ENCODE results near the gene ATAD2B.

The ATAD2B gene

GRCh38 chr2:23838581-23838980, 88.3 kb downstream of the ATAD2B start:
- Mint-ChIP-seq H3K36me3 (ENCODE audit: low read depth) (peaks cover 22% of the 10 kb centered on the region), H3K4me3 (no peak overlapping the region), H3K27me3 (ENCODE audit: low read depth) (no peaks in the 10 kb centered on the region), H3K27ac (no peak overlapping the region), H3K9me3 (peaks cover 4% of the 10 kb centered on the region), H3K4me1 (ENCODE audit: low read depth) (peaks cover 2% of the 10 kb centered on the region)
- no peak for DNase-seq (ENCODE audit: low spot score)

- DNase-seq (ENCODE audit: low spot score): no peak
- H3K4me1 Mint-ChIP-seq (ENCODE audit: low read depth): no peaks in the 10 kb centered on the region
- no peaks in the 10 kb centered on the region for H3K27me3 Mint-ChIP-seq (ENCODE audit: low read depth)
- no peak overlapping the region for H3K4me3 Mint-ChIP-seq
- peaks cover 16% of the 10 kb centered on the region for H3K36me3 Mint-ChIP-seq (ENCODE audit: low read depth)
- H3K27ac Mint-ChIP-seq: no peak overlapping the region
- peaks cover 4% of the 10 kb centered on the region for H3K9me3 Mint-ChIP-seq
These were observed 89.1 kb downstream of the ATAD2B start for GRCh38 chr2:23837871-23838270.

GRCh38 chr2:23836971-23837565, 89.9 kb downstream of the ATAD2B start:
- Mint-ChIP-seq H3K4me3 (no peak overlapping the region), H3K27me3 (ENCODE audit: low read depth) (no peaks in the 10 kb centered on the region), H3K36me3 (ENCODE audit: low read depth) (peaks cover 14% of the 10 kb centered on the region), H3K9me3 (peaks cover 4% of the 10 kb centered on the region), H3K27ac (no peak overlapping the region), H3K4me1 (ENCODE audit: low read depth) (no peaks in the 10 kb centered on the region)
- no peak for DNase-seq (ENCODE audit: low spot score)

- no peak for DNase-seq (ENCODE audit: low spot score)
- H3K27me3 Mint-ChIP-seq (ENCODE audit: low read depth): no peaks in the 10 kb centered on the region
- H3K27ac Mint-ChIP-seq: no peak overlapping the region
- no peak overlapping the region for H3K4me3 Mint-ChIP-seq
- H3K36me3 Mint-ChIP-seq (ENCODE audit: low read depth): peaks cover 12% of the 10 kb centered on the region
- peaks cover 4% of the 10 kb centered on the region for H3K9me3 Mint-ChIP-seq
- H3K4me1 Mint-ChIP-seq (ENCODE audit: low read depth): no peaks in the 10 kb centered on the region
These were observed 90.4 kb downstream of the ATAD2B start for GRCh38 chr2:23836505-23836904.

- Mint-ChIP-seq H3K27ac (no peak overlapping the region), H3K27me3 (ENCODE audit: low read depth) (no peaks in the 10 kb centered on the region), H3K4me1 (ENCODE audit: low read depth) (no peaks in the 10 kb centered on the region), H3K9me3 (peaks cover 4% of the 10 kb centered on the region), H3K4me3 (no peak overlapping the region), H3K36me3 (ENCODE audit: low read depth) (peaks cover 12% of the 10 kb centered on the region)
- DNase-seq (ENCODE audit: low spot score): no peak
These were observed 90.9 kb downstream of the ATAD2B start for GRCh38 chr2:23835988-23836387.

GRCh38 chr2:23835423-23835822, 91.5 kb downstream of the ATAD2B start:
- Mint-ChIP-seq H3K27ac (no peak overlapping the region), H3K4me3 (no peak overlapping the region), H3K9me3 (peaks cover 4% of the 10 kb centered on the region), H3K27me3 (ENCODE audit: low read depth) (no peaks in the 10 kb centered on the region), H3K4me1 (ENCODE audit: low read depth) (no peaks in the 10 kb centered on the region), H3K36me3 (ENCODE audit: low read depth) (peaks cover 9% of the 10 kb centered on the region)
- no peak for DNase-seq (ENCODE audit: low spot score)

- peaks cover 3% of the 10 kb centered on the region for H3K36me3 Mint-ChIP-seq (ENCODE audit: low read depth)
These were observed 97.9 kb downstream of the ATAD2B start for GRCh38 chr2:23828986-23829385.

GRCh38 chr2:23828256-23828980, 98.5 kb downstream of the ATAD2B start:
- Mint-ChIP-seq H3K36me3 (ENCODE audit: low read depth) (peaks cover 3% of the 10 kb centered on the region), H3K27me3 (ENCODE audit: low read depth) (no peaks in the 10 kb centered on the region), H3K27ac (no peak overlapping the region), H3K4me1 (ENCODE audit: low read depth) (peaks cover 6% of the 10 kb centered on the region), H3K9me3 (no peaks in the 10 kb centered on the region), H3K4me3 (no peak overlapping the region)
- no peak for DNase-seq (ENCODE audit: low spot score)

More at GRCh38 chr2:23828986-23829385, 97.9 kb downstream of the ATAD2B start:
- H3K4me3 Mint-ChIP-seq: no peak overlapping the region
- DNase-seq (ENCODE audit: low spot score): no peak
- H3K27me3 Mint-ChIP-seq (ENCODE audit: low read depth): no peaks in the 10 kb centered on the region
- H3K9me3 Mint-ChIP-seq: no peaks in the 10 kb centered on the region
- no peak overlapping the region for H3K27ac Mint-ChIP-seq
- peaks cover 6% of the 10 kb centered on the region for H3K4me1 Mint-ChIP-seq (ENCODE audit: low read depth)

- Mint-ChIP-seq H3K27me3 (ENCODE audit: low read depth) (no peaks in the 10 kb centered on the region), H3K4me1 (ENCODE audit: low read depth) (peaks cover 6% of the 10 kb centered on the region), H3K4me3 (no peak overlapping the region), H3K36me3 (ENCODE audit: low read depth) (peaks cover 3% of the 10 kb centered on the region), H3K9me3 (no peaks in the 10 kb centered on the region), H3K27ac (no peak overlapping the region)
- no peak for DNase-seq (ENCODE audit: low spot score)
These were observed 99.6 kb downstream of the ATAD2B start for GRCh38 chr2:23827287-23827686.

- Mint-ChIP-seq H3K36me3 (ENCODE audit: low read depth) (peaks cover 3% of the 10 kb centered on the region), H3K4me3 (no peak overlapping the region), H3K4me1 (ENCODE audit: low read depth) (peaks cover 6% of the 10 kb centered on the region), H3K27ac (no peak overlapping the region), H3K9me3 (no peaks in the 10 kb centered on the region), H3K27me3 (ENCODE audit: low read depth) (no peaks in the 10 kb centered on the region)
- no peak for DNase-seq (ENCODE audit: low spot score)
These were observed 100.2 kb downstream of the ATAD2B start for GRCh38 chr2:23826771-23827170.

- Mint-ChIP-seq H3K4me1 (ENCODE audit: low read depth) (peaks cover 6% of the 10 kb centered on the region), H3K27ac (no peak overlapping the region), H3K27me3 (ENCODE audit: low read depth) (no peaks in the 10 kb centered on the region), H3K4me3 (no peak overlapping the region), H3K36me3 (ENCODE audit: low read depth) (peaks cover 3% of the 10 kb centered on the region), H3K9me3 (no peaks in the 10 kb centered on the region)
- DNase-seq (ENCODE audit: low spot score): no peak
These were observed 100.9 kb downstream of the ATAD2B start for GRCh38 chr2:23826040-23826439.

- no peak overlapping the region for H3K27ac Mint-ChIP-seq
- peaks cover 3% of the 10 kb centered on the region for H3K36me3 Mint-ChIP-seq (ENCODE audit: low read depth)
- peaks cover 6% of the 10 kb centered on the region for H3K4me1 Mint-ChIP-seq (ENCODE audit: low read depth)
- H3K27me3 Mint-ChIP-seq (ENCODE audit: low read depth): no peaks in the 10 kb centered on the region
- H3K9me3 Mint-ChIP-seq: no peaks in the 10 kb centered on the region
- no peak for DNase-seq (ENCODE audit: low spot score)
- no peak overlapping the region for H3K4me3 Mint-ChIP-seq
These were observed 102.1 kb downstream of the ATAD2B start for GRCh38 chr2:23824777-23825212.

- no peaks in the 10 kb centered on the region for H3K27me3 Mint-ChIP-seq (ENCODE audit: low read depth)
- H3K9me3 Mint-ChIP-seq: no peaks in the 10 kb centered on the region
- H3K36me3 Mint-ChIP-seq (ENCODE audit: low read depth): peaks cover 3% of the 10 kb centered on the region
- no peak for DNase-seq (ENCODE audit: low spot score)
- H3K4me3 Mint-ChIP-seq: no peak overlapping the region
- H3K27ac Mint-ChIP-seq: no peak overlapping the region
- peaks cover 6% of the 10 kb centered on the region for H3K4me1 Mint-ChIP-seq (ENCODE audit: low read depth)
These were observed 103.1 kb downstream of the ATAD2B start for GRCh38 chr2:23823863-23824262.

- H3K4me3 Mint-ChIP-seq: no peak overlapping the region
- peaks cover 2% of the 10 kb centered on the region for H3K4me1 Mint-ChIP-seq (ENCODE audit: low read depth)
- H3K9me3 Mint-ChIP-seq: no peaks in the 10 kb centered on the region
- no peak for DNase-seq (ENCODE audit: low spot score)
- no peak overlapping the region for H3K27ac Mint-ChIP-seq
- H3K36me3 Mint-ChIP-seq (ENCODE audit: low read depth): peaks cover 6% of the 10 kb centered on the region
- no peaks in the 10 kb centered on the region for H3K27me3 Mint-ChIP-seq (ENCODE audit: low read depth)
These were observed 112.0 kb downstream of the ATAD2B start for GRCh38 chr2:23814963-23815362.
